Gastroesophageal sphincter (tissue), 4 donors: ENCODE results near the gene RITA1. TPM values are rescaled to one million over a fixed set of nuclear protein-coding genes. Genes with fewer than 3 reads are reported as not detected.
A peak's percentile ranks its signal among the peaks of the same experiment; 100 is the strongest.

ENCODE experiments used
- ATAC-seq: fragments of 150-250 bp; one replicate; pipeline ENCODE4 v1.9.1; 2016; ENCODE audit warnings: mild to moderate bottlenecking, moderate library complexity
- H3K27ac ChIP-seq, 4 donors: fragments of 200-600 bp; sonication (generic) in 3 of 4; 1 replicate in 3 of 4; 2 replicates in 1 of 4; pipeline ENCODE4 v1.5.1; 2016 to 2019
- H3K27me3 ChIP-seq: fragments of 200-600 bp; sonication (generic); one replicate; pipeline ENCODE4 v1.5.1; 2019
- H3K36me3 ChIP-seq, 2 donors: fragments of 200-600 bp; sonication (generic); one replicate each; pipeline ENCODE4 v1.5.1; 2019; ENCODE audit warnings: control low read depth in 1 of 2
- H3K4me1 ChIP-seq, 3 donors: fragments of 200-600 bp; sonication (generic); 1 replicate in 2 of 3; 2 replicates in 1 of 3; pipeline ENCODE4 v1.5.1; 2016 to 2019; ENCODE audit warnings: control low read depth in 2 of 3
- H3K4me3 ChIP-seq, 2 donors: fragments of 200-600 bp; sonication (generic); one replicate each; pipeline ENCODE4 v1.5.1; 2019; ENCODE audit warnings: mild to moderate bottlenecking in 1 of 2, moderate library complexity in 1 of 2
- H3K9me3 ChIP-seq, 3 donors: fragments of 200-600 bp; sonication (generic); one replicate each; pipeline ENCODE4 v1.5.1; 2017 to 2019; ENCODE audit warnings: control low read depth in 2 of 3
- CTCF ChIP-seq, 4 experiments: fragments of 200-600 bp in 2 of 4; fragments of 450-650 bp in 2 of 4; sonication (generic) in 1 of 4; IDR thresholded peaks; one replicate each; pipeline ENCODE4 v1.5.1; 2017 to 2019; ENCODE audit warnings: antibody characterized with exemption in 4 of 4, mild to moderate bottlenecking in 2 of 4, moderate library complexity in 2 of 4
- EP300 ChIP-seq: sonication (generic); formaldehyde crosslinking; IDR thresholded peaks from one replicate; pipeline ENCODE4 v1.6.1; 2017; ENCODE audit warnings: antibody characterized with exemption, mild to moderate bottlenecking
- POLR2A ChIP-seq, 2 donors: fragments of 450-650 bp; IDR thresholded peaks; one replicate each; pipeline ENCODE4 v1.6.1; 2017; ENCODE audit warnings: antibody characterized with exemption in 2 of 2, mild to moderate bottlenecking in 2 of 2, moderate library complexity in 1 of 2
- POLR2AphosphoS5 ChIP-seq: sonication (generic); formaldehyde crosslinking; IDR thresholded peaks from one replicate; pipeline ENCODE4 v1.6.1; 2017; ENCODE audit warnings: antibody characterized with exemption
- WGBS, 2 donors: methylation state at CpG; one replicate each; pipeline ENCODE4 v1.1.5; 2018; ENCODE audit warnings: low coverage in 1 of 2; 5-methylcytosine and 5-hydroxymethylcytosine counted together
- total RNA-seq, 4 donors: library from RNA; depleted of rRNA; stranded (reverse); fragments of >200 nt; gene quantifications; one replicate each; pipeline ENCODE4 v1.1.0, GENCODE V29; 2016

Gene RITA1
- total RNA-seq, 4 donors from 2014 or later, result 12.3 to 22.8 (median 16.6) TPM

DNA sequence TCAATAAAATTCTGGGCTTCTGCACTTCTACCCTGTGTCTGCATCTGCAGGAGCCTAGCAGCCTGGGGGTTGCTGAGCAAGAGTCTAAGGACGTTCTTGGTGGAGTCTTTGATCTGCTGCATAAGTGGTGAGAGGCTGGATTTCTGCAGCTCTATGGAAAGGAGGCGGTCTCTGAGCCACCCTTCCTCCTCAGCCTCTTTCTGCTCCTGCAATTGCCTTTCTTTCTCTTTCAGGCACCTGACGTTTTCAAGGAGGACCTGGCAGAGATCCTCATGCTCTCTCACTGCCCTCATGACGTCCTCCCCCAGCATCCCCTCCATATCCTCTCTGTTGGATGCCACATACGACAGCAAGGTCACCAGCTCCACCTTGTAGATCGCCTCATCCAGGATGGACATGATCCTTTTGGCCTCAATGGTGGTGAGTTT is 22.1 kb downstream of the RITA1 start:
- H3K27ac ChIP-seq, result no peak overlapping the region
- ATAC-seq, result no peak
- H3K4me1 ChIP-seq, result peaks cover 0 to 5% (median 0%) of the 10 kb centered on the region in 3 donors
- H3K36me3 ChIP-seq, result no peaks in the 10 kb centered on the region
- no peaks in the 10 kb centered on the region for H3K9me3 ChIP-seq
- H3K4me3 ChIP-seq, result no peak overlapping the region
- 58 to 68% methylated on average over 4 to 5 of the region's 6 CpGs for WGBS, 2 donors
- TF ChIP-seq POLR2AphosphoS5, result no peak
- TF ChIP-seq POLR2A (IDR thresholded peaks at IDR 0.05), result no peak
- TF ChIP-seq CTCF (IDR thresholded peaks at IDR 0.05), result no peak
- no peak for TF ChIP-seq EP300
- no peaks in the 10 kb centered on the region for H3K27me3 ChIP-seq

- no peak overlapping the region for H3K4me3 ChIP-seq
- 78 to 100% methylated on average over 4 to 5 of the region's 10 CpGs for WGBS, 2 donors
- peak overlapping the region in 2 of 4 donors; percentile 27 to 34 for H3K27ac ChIP-seq
- H3K36me3 ChIP-seq, result no peaks in the 10 kb centered on the region
- H3K4me1 ChIP-seq, result peaks cover 0 to 5% (median 0%) of the 10 kb centered on the region in 3 donors
- TF ChIP-seq CTCF (IDR thresholded peaks at IDR 0.05) (no peak), POLR2AphosphoS5 (no peak), EP300 (no peak), POLR2A (IDR thresholded peaks at IDR 0.05) (no peak)
- H3K9me3 ChIP-seq, result no peaks in the 10 kb centered on the region
- H3K27me3 ChIP-seq, result no peaks in the 10 kb centered on the region
- peak; percentile 67 for ATAC-seq
Observed at GRCh38 chr12:113208041-113208934, 22.8 kb downstream of the RITA1 start.

DNA sequence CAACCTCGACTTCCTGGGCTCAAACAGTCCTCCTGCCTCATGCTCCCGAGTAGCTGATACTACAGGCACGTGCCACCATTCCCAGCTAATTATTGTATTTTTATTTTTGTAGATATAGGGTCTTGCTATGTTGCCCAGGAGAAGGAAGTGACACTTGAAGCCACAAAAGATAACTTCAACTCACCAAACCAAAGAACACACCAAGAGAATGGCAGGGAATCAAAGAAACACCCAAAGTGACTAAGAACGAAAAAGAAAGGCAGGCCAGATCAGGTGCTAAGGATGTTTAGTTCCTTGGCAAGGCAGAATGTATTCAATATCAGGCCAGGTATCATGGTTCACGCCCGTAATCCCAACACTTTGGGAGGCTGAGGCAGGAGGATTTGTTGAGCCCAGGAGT is 25.6 kb downstream of the RITA1 start:
- H3K9me3 ChIP-seq, result no peaks in the 10 kb centered on the region
- no peak overlapping the region for H3K27ac ChIP-seq
- WGBS, 2 donors, result 88 to 91% methylated on average over 5 to 6 of the region's 6 CpGs
- H3K36me3 ChIP-seq, result no peaks in the 10 kb centered on the region
- ATAC-seq, result no peak
- TF ChIP-seq EP300, result no peak
- no peak for TF ChIP-seq POLR2A (IDR thresholded peaks at IDR 0.05)
- TF ChIP-seq CTCF (IDR thresholded peaks at IDR 0.05), result no peak
- no peak for TF ChIP-seq POLR2AphosphoS5
- H3K4me1 ChIP-seq, result no peaks in the 10 kb centered on the region
- no peak overlapping the region for H3K4me3 ChIP-seq
- no peaks in the 10 kb centered on the region for H3K27me3 ChIP-seq

- TF ChIP-seq CTCF (IDR thresholded peaks at IDR 0.05) (peak in 1 of 4 experiments; percentile 29), POLR2AphosphoS5 (peak; percentile 52), EP300 (no peak), POLR2A (IDR thresholded peaks at IDR 0.05) (no peak)
- H3K9me3 ChIP-seq, result no peaks in the 10 kb centered on the region
- 57 to 58% methylated on average over 3 to 4 of the region's 5 CpGs for WGBS, 2 donors
- ATAC-seq, result peak; percentile 95
- H3K4me3 ChIP-seq, result no peak overlapping the region
- H3K27me3 ChIP-seq, result no peaks in the 10 kb centered on the region
- peak overlapping the region in 3 of 4 donors; percentile 4 to 39 (median 22) for H3K27ac ChIP-seq
- H3K36me3 ChIP-seq, result no peaks in the 10 kb centered on the region
- no peaks in the 10 kb centered on the region for H3K4me1 ChIP-seq
Observed at GRCh38 chr12:113214895-113215400, 29.4 kb downstream of the RITA1 start.
